ENCODE results near the gene TCL1B. TPM values are rescaled to one million over a fixed set of nuclear protein-coding genes. Genes with fewer than 3 reads are reported as not detected.

Gene TCL1B
- total and polyA plus RNA-seq, 11 donors = not detected

DNA sequence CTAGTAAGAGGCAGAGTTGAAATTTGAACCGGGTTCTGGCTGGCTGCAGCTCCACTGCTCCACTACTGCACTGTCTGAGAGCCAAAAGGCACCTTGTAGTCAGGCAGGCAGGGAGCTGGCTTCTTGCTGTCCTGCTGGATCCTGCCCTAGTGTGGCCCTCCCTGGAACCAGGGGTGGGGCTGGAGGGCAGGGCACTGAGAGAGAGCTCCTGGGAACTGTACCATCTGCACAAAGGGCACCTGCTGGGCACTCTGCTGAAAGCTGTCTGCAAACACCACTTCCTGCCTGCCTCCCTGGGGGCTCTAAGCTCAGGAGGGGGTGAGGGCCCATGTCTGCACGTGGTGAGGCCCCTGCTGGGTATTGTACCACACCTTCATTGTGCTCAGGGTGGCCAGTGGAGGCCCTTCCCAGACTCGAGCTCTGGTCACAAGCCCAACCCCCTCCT, 19.0 kb upstream of the TCL1B start:
- no peak for ATAC-seq
- WGBS, 4 donors = 16 to 23% (median 23%) methylated on average over 2 to 3 of the region's 3 CpGs

DNA sequence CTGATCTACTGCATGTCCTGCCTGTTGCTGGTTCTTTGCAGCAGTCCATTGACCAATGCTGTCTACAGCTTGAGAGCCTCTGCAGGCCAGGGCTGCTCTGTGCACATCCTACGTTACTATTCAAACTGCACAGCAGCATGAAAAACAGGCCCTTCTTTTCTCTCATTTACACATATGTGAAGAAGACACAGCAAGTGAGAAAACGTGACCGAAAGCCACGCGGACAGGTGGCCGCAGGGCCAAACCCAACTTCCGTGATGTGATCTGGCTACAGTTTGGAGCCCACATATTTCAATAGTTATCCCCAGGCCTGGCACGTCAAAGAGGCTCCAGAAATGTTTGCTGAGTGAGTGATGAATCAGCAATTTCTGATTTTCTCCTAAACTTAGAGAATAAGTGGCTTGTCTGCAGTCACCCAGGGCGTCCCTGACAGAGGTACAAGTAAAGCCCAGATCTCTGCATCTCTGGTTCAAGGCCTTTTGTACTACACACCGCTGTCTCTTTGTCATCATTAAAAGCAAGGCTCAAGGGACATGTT, 17.9 kb upstream of the TCL1B start:
- no peaks in the 10 kb centered on the region for H3K36me3 ChIP-seq
- H3K4me3 ChIP-seq = no peak overlapping the region
- no peak overlapping the region for H3K27ac ChIP-seq
- no peaks in the 10 kb centered on the region for H3K4me1 ChIP-seq
- no peak for TF ChIP-seq POLR2A (IDR thresholded peaks at IDR 0.05)
- TF ChIP-seq, protein P1, sequence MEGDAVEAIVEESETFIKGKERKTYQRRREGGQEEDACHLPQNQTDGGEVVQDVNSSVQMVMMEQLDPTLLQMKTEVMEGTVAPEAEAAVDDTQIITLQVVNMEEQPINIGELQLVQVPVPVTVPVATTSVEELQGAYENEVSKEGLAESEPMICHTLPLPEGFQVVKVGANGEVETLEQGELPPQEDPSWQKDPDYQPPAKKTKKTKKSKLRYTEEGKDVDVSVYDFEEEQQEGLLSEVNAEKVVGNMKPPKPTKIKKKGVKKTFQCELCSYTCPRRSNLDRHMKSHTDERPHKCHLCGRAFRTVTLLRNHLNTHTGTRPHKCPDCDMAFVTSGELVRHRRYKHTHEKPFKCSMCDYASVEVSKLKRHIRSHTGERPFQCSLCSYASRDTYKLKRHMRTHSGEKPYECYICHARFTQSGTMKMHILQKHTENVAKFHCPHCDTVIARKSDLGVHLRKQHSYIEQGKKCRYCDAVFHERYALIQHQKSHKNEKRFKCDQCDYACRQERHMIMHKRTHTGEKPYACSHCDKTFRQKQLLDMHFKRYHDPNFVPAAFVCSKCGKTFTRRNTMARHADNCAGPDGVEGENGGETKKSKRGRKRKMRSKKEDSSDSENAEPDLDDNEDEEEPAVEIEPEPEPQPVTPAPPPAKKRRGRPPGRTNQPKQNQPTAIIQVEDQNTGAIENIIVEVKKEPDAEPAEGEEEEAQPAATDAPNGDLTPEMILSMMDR (IDR thresholded peaks at IDR 0.05) = no peak
- no peaks in the 10 kb centered on the region for H3K9me3 ChIP-seq
- ATAC-seq = no peak
- peaks cover 0 to 26% (median 5%) of the 10 kb centered on the region in 9 donors for H3K27me3 ChIP-seq
- intact Hi-C loops (cut with DNase I) = no loop called here
- WGBS, 4 donors = 79 to 82% (median 81%) methylated on average over 10 of the region's 10 CpGs
- no peak for DNase-seq

More for the DNA sequence above, 19.0 kb upstream of the TCL1B start:
- Histone ChIP-seq H3K4me3 (no peak overlapping the region), H3K4me1 (peaks cover 0 to 6% (median 0%) of the 10 kb centered on the region in 12 donors), H3K36me3 (no peaks in the 10 kb centered on the region), H3K27me3 (peaks cover 0 to 24% (median 5%) of the 10 kb centered on the region in 9 donors), H3K27ac (no peak overlapping the region), H3K9me3 (no peaks in the 10 kb centered on the region)
- TF ChIP-seq, protein P1 (IDR thresholded peaks at IDR 0.05) = no peak
- TF ChIP-seq POLR2A (IDR thresholded peaks at IDR 0.05) = no peak
- intact Hi-C loops (cut with DNase I) = no loop called here
- no peak for DNase-seq

DNA sequence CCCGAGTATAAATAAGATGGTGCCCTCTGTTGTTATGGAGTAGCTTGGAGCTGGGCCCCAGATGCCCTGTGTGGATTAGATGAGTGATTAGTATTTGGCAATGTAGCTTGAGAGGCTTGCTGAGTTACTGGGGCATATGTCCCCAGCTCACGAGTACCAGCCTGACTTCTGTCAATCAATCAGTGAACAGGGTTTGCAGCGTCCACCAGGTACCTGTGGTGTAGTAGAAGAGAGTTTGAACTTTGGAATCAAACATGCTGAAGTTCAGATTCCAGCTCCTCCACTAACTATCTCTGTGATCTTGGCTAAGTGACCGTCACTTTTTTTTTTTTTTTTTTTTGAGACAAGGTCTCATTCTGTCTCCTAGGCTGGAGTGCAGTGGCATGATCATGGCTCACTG, 11.6 kb upstream of the TCL1B start:
- H3K27ac ChIP-seq = no peak overlapping the region
- no peak for ATAC-seq
- 76 to 86% (median 84%) methylated on average over 4 of the region's 4 CpGs for WGBS, 4 donors
- H3K4me3 ChIP-seq = no peak overlapping the region
- H3K27me3 ChIP-seq = peaks cover 0 to 30% (median 3%) of the 10 kb centered on the region in 9 donors
- DNase-seq = no peak
- H3K36me3 ChIP-seq = no peaks in the 10 kb centered on the region
- peaks cover 0 to 12% (median 0%) of the 10 kb centered on the region in 12 donors for H3K9me3 ChIP-seq
- no peaks in the 10 kb centered on the region for H3K4me1 ChIP-seq
- intact Hi-C loops (cut with DNase I) = no loop called here
- no peak for TF ChIP-seq POLR2A (IDR thresholded peaks at IDR 0.05)
- TF ChIP-seq, protein P1 (IDR thresholded peaks at IDR 0.05) = no peak

DNA sequence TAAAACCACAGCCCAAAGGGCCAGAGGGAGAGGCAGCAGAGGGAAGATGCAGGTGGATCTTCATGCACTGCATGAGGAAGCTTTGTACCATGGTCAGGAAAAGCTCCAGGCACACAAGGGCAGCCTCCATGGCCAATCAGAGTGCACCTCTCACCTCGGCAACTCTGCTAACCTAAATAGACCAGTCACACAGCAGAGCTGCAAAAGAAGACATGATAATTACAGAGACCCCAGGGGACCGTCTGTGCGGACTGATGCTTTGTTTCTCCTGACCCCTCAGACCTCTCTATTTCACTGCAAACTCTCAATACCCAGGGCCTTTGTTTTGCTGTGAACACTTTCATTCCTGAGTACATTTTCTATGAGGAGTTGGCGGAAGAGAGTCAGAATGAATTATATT, 10.7 kb upstream of the TCL1B start:
- Histone ChIP-seq H3K4me1 (no peaks in the 10 kb centered on the region), H3K4me3 (no peak overlapping the region), H3K36me3 (no peaks in the 10 kb centered on the region), H3K27ac (no peak overlapping the region), H3K27me3 (peaks cover 0 to 26% (median 3%) of the 10 kb centered on the region in 9 donors), H3K9me3 (peaks cover 0 to 12% (median 0%) of the 10 kb centered on the region in 12 donors)
- DNase-seq (no peak), ATAC-seq (no peak)
- TF ChIP-seq POLR2A (IDR thresholded peaks at IDR 0.05) = no peak
- TF ChIP-seq, protein P1 (IDR thresholded peaks at IDR 0.05) = no peak
- intact Hi-C loops (cut with DNase I) = no loop called here
- 59 to 68% (median 66%) methylated on average over 4 of the region's 4 CpGs for WGBS, 4 donors
